Measurements from ENCODE around the gene SH3BP5.

GRCh38 chr3:15263926-15264325, 68.5 kb downstream of the SH3BP5 start:
- TF ChIP-seq EZH2 (IDR thresholded peaks at IDR 0.05; ENCODE audit: low read length, missing control alignments) (no peak), CTCF (conservative IDR thresholded peaks at IDR 0.05 in 1 of 2, IDR thresholded peaks at IDR 0.05 in 1 of 2; ENCODE audit: low read depth in 1 of 2, low read length in 2 of 2) (no peak)

Data from fibroblast of lung (primary cell).